ENCODE measurements around the gene HDAC4. TPM values are rescaled to one million over a fixed set of nuclear protein-coding genes. Genes with fewer than 3 reads are reported as not detected.
A peak's percentile ranks its signal among the peaks of the same experiment; 100 is the strongest.
"Not testable (repeated sequence)": the region's sequence is repeated elsewhere in the genome, so short reads cannot be mapped to it uniquely, and the experiment has no call there.

The HDAC4 gene
- total RNA-seq, 1 donor: 20.3 TPM

- DNase-seq (ENCODE audit: low read depth): no peak
- H3K4me3 ChIP-seq (ENCODE audit: low read depth, low read length): no peak overlapping the region
- TF ChIP-seq, protein P1, sequence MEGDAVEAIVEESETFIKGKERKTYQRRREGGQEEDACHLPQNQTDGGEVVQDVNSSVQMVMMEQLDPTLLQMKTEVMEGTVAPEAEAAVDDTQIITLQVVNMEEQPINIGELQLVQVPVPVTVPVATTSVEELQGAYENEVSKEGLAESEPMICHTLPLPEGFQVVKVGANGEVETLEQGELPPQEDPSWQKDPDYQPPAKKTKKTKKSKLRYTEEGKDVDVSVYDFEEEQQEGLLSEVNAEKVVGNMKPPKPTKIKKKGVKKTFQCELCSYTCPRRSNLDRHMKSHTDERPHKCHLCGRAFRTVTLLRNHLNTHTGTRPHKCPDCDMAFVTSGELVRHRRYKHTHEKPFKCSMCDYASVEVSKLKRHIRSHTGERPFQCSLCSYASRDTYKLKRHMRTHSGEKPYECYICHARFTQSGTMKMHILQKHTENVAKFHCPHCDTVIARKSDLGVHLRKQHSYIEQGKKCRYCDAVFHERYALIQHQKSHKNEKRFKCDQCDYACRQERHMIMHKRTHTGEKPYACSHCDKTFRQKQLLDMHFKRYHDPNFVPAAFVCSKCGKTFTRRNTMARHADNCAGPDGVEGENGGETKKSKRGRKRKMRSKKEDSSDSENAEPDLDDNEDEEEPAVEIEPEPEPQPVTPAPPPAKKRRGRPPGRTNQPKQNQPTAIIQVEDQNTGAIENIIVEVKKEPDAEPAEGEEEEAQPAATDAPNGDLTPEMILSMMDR (IDR thresholded peaks at IDR 0.05; ENCODE audit: insufficient read depth, low read depth, low read length): no peak
Measured at GRCh38 chr2:239285932-239286230, 114.9 kb downstream of the HDAC4 start.

- TF ChIP-seq, protein P1 (IDR thresholded peaks at IDR 0.05; ENCODE audit: insufficient read depth, low read depth, low read length): no peak
- DNase-seq (ENCODE audit: low read depth): no peak
- H3K4me3 ChIP-seq (ENCODE audit: low read depth, low read length): no peak overlapping the region
Measured at GRCh38 chr2:239285071-239285931, 115.5 kb downstream of the HDAC4 start.

GRCh38 chr2:239283961-239284795 lies 116.6 kb downstream of the HDAC4 start:
- no peak overlapping the region for H3K4me3 ChIP-seq (ENCODE audit: low read depth, low read length)
- DNase-seq (ENCODE audit: low read depth): no peak
- TF ChIP-seq, protein P1 (IDR thresholded peaks at IDR 0.05; ENCODE audit: insufficient read depth, low read depth, low read length): peak; percentile 8

DNA sequence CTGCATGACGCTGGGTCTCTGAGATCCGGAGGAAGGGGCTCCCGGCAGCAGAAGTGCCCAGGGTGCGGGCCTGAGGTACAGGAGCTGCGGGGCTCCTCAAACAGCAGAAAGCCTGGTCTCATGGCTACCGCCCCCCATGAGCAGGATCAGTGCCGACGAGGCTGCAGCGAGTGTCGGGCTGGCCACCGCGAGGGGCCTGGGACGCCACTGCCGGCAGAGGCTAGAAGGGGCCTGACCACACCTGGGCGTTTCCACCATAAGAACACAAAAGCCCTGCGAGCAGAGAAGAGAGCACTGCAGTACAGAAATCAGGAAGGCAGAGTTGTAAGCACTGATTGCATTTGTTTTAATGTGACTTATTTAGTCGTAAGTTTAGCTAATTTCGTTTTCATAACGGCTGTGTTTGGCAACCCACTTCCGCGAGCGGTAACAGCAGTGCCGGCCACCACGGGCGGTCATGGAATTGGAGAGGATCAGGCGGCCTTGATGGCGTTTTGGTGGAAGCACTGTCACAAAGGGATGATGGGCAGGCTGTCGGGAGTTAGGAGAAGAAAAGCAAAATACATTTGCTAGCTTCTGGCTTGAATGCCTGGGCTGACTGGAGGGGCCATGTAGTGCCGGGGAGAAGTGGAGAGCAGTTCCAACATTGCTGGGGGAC lies 117.4 kb downstream of the HDAC4 start:
- H3K4me3 ChIP-seq (ENCODE audit: low read depth, low read length): no peak overlapping the region
- TF ChIP-seq, protein P1 (IDR thresholded peaks at IDR 0.05; ENCODE audit: insufficient read depth, low read depth, low read length): no peak
- no peak for DNase-seq (ENCODE audit: low read depth)

DNA sequence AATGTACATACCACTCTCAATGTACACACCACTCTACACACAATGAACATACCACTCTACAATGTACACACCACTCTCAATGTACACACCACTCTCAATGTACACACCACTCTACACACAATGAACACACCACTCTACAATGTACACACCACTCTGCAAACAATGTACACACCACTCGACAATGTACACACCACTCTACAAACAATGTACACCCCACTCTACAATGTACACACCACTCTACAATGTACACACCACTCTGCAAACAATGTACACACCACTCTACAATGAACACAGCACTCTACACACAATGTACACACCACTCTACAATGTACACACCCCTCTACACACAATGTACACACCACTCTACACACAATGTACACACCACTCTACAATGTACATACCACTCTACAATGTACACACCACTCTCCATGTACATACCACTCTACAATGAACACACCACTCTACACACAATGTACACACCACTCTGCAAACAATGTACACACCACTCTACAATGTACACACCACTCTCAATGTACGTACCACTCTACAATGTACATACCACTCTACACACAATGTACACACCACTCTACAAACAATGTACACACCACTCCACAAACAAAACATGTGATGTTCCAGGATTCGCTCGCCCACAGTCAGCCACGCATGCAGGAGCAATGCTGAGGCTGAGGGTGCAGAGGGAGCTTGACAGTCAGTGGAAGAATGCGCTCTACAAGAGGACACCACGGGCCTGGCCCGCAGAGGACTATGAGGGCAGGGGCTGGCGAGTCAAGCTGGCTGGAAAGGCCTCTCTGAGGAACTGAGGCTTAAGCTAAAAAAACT lies 118.2 kb downstream of the HDAC4 start:
- H3K4me3 ChIP-seq (ENCODE audit: low read depth, low read length): no peak overlapping the region
- TF ChIP-seq, protein P1 (IDR thresholded peaks at IDR 0.05; ENCODE audit: insufficient read depth, low read depth, low read length): no peak
- no peak for DNase-seq (ENCODE audit: low read depth)

- peak; percentile 69 for DNase-seq (ENCODE audit: low read depth)
Measured at GRCh38 chr2:239280296-239281017, 120.4 kb downstream of the HDAC4 start.

More at GRCh38 chr2:239280296-239281017, 120.4 kb downstream of the HDAC4 start:
- not testable (repeated sequence) for H3K4me3 ChIP-seq (ENCODE audit: low read depth, low read length)

Data from fibroblast of villous mesenchyme (primary cell).